KMS-11 (cell line): Measurements from ENCODE around the gene PDCD1.

Source experiments
- H2AFZ ChIP-seq: fragments of 200-600 bp; sonication (generic); 2 replicates; pipeline ENCODE4 v1.6.1; 2016; ENCODE audit warnings: antibody characterized with exemption, mixed run types, low read depth
- H3K27ac ChIP-seq: fragments of 200-600 bp; sonication (generic); 2 replicates; pipeline ENCODE4 v1.6.1; 2016; ENCODE audit warnings: mild to moderate bottlenecking, mixed run types
- H3K27me3 ChIP-seq: fragments of 200-600 bp; sonication (generic); 2 replicates; pipeline ENCODE4 v1.6.1; 2017; ENCODE audit warnings: mild to moderate bottlenecking, low read depth, mixed run types, moderate library complexity; ENCODE audit not compliant: insufficient read depth
- H3K36me3 ChIP-seq: fragments of 200-600 bp; sonication (generic); 2 replicates; pipeline ENCODE4 v1.6.1; 2017; ENCODE audit warnings: mild to moderate bottlenecking, mixed run types; ENCODE audit not compliant: insufficient read depth
- H3K4me1 ChIP-seq: fragments of 200-600 bp; sonication (generic); 2 replicates; pipeline ENCODE4 v1.6.1; 2016; ENCODE audit warnings: mild to moderate bottlenecking, low read depth, mixed run types; ENCODE audit not compliant: poor library complexity, severe bottlenecking
- H3K4me2 ChIP-seq: fragments of 200-600 bp; sonication (generic); 2 replicates; pipeline ENCODE4 v1.7.0; 2016; ENCODE audit warnings: mild to moderate bottlenecking, mixed run types
- H3K4me3 ChIP-seq: fragments of 200-600 bp; sonication (generic); IDR thresholded peaks from 2 replicates; pipeline ENCODE4 v1.6.1; 2017; ENCODE audit warnings: low read depth, low read length, mixed read lengths; ENCODE audit not compliant: insufficient read depth
- H3K79me2 ChIP-seq: fragments of 200-600 bp; sonication (generic); 2 replicates; pipeline ENCODE4 v1.6.1; 2016; ENCODE audit warnings: low read depth, mixed run types; ENCODE audit not compliant: insufficient read depth
- H3K9ac ChIP-seq: fragments of 200-600 bp; sonication (generic); 2 replicates; pipeline ENCODE4 v1.6.1; 2016; ENCODE audit warnings: mild to moderate bottlenecking, mixed run types
- H4K20me1 ChIP-seq: fragments of 200-600 bp; sonication (generic); 2 replicates; pipeline ENCODE4 v1.6.1; 2016; ENCODE audit warnings: mild to moderate bottlenecking, mixed run types; ENCODE audit not compliant: insufficient read depth
- CTCF ChIP-seq: fragments of 200-600 bp; sonication (generic); conservative IDR thresholded peaks from 2 replicates; pipeline ENCODE4 v1.6.1; 2017; ENCODE audit warnings: low read depth, mild to moderate bottlenecking, antibody characterized with exemption, low read length, moderate library complexity, mixed read lengths

The PDCD1 gene

GRCh38 chr2:241855888-241856422 is 2.7 kb downstream of the PDCD1 start:
- Histone ChIP-seq H3K27ac (no peak overlapping the region), H3K79me2 (no peaks in the 10 kb centered on the region), H3K4me1 (peaks cover 18% of the 10 kb centered on the region), H2AFZ (no peak overlapping the region), H3K36me3 (no peaks in the 10 kb centered on the region), H3K4me2 (no peak overlapping the region), H3K27me3 (peaks cover 31% of the 10 kb centered on the region; the same call in 1 of the 2 replicates), H3K9ac (no peak overlapping the region), H3K4me3 (no peak overlapping the region), H4K20me1 (no peaks in the 10 kb centered on the region)
- TF ChIP-seq CTCF = no peak

GRCh38 chr2:241855245-241855887 is 3.3 kb downstream of the PDCD1 start:
- peaks cover 36% of the 10 kb centered on the region; the same call in 1 of the 2 replicates for H3K27me3 ChIP-seq
- no peak overlapping the region for H3K9ac ChIP-seq
- TF ChIP-seq CTCF = no peak
- peaks cover 12% of the 10 kb centered on the region for H3K4me1 ChIP-seq
- H3K4me2 ChIP-seq = no peak overlapping the region
- no peak overlapping the region for H2AFZ ChIP-seq
- no peak overlapping the region for H3K4me3 ChIP-seq
- H4K20me1 ChIP-seq = no peaks in the 10 kb centered on the region
- no peak overlapping the region for H3K27ac ChIP-seq
- no peaks in the 10 kb centered on the region for H3K36me3 ChIP-seq
- H3K79me2 ChIP-seq = no peaks in the 10 kb centered on the region

GRCh38 chr2:241854342-241855244 is 4.1 kb downstream of the PDCD1 start:
- Histone ChIP-seq H3K4me3 (no peak overlapping the region), H3K79me2 (no peaks in the 10 kb centered on the region), H3K4me2 (no peak overlapping the region), H3K27me3 (peaks cover 37% of the 10 kb centered on the region; the same call in 1 of the 2 replicates), H3K4me1 (peaks cover 7% of the 10 kb centered on the region), H4K20me1 (no peaks in the 10 kb centered on the region), H2AFZ (no peak overlapping the region), H3K9ac (no peak overlapping the region), H3K27ac (no peak overlapping the region), H3K36me3 (no peaks in the 10 kb centered on the region)
- TF ChIP-seq CTCF = no peak

- Histone ChIP-seq H3K36me3 (no peaks in the 10 kb centered on the region), H3K27me3 (peaks cover 37% of the 10 kb centered on the region; the same call in 1 of the 2 replicates)
These were observed 4.9 kb downstream of the PDCD1 start for GRCh38 chr2:241853651-241854341.

More at GRCh38 chr2:241853651-241854341, 4.9 kb downstream of the PDCD1 start:
- Histone ChIP-seq H3K79me2 (no peaks in the 10 kb centered on the region), H3K27ac (no peak overlapping the region), H3K9ac (no peak overlapping the region), H2AFZ (no peak overlapping the region), H4K20me1 (no peaks in the 10 kb centered on the region), H3K4me2 (no peak overlapping the region), H3K4me3 (no peak overlapping the region), H3K4me1 (no peaks in the 10 kb centered on the region)
- TF ChIP-seq CTCF = no peak
